Epithelial cell of proximal tubule (primary cell): ENCODE data around the gene TMEM150B. TPM values are rescaled to one million over a fixed set of nuclear protein-coding genes. Genes with fewer than 3 reads are reported as not detected.

Experiments
- DNase-seq: peaks from one replicate; pipeline ENCODE4 v3.0.0-alpha.2; 2011; ENCODE audit warnings: low read depth
- H3K4me3 ChIP-seq: 2 replicates; pipeline ENCODE4 v1.5.1; 2011; ENCODE audit warnings: low read depth, mild to moderate bottlenecking, low read length
- total RNA-seq: library from RNA; depleted of rRNA; stranded (reverse); fragments of >200 nt; gene quantifications from 2 replicates; pipeline ENCODE4 v1.2.3, GENCODE V29; 2015
- TF ChIP-seq, protein P1 (sequence below): conservative IDR thresholded peaks from 2 replicates; pipeline ENCODE4 v1.5.1; 2012; ENCODE audit warnings: low read depth, mild to moderate bottlenecking, low read length

Gene TMEM150B
- total RNA-seq, 1 donor from 2014 or later, result not detected

DNA sequence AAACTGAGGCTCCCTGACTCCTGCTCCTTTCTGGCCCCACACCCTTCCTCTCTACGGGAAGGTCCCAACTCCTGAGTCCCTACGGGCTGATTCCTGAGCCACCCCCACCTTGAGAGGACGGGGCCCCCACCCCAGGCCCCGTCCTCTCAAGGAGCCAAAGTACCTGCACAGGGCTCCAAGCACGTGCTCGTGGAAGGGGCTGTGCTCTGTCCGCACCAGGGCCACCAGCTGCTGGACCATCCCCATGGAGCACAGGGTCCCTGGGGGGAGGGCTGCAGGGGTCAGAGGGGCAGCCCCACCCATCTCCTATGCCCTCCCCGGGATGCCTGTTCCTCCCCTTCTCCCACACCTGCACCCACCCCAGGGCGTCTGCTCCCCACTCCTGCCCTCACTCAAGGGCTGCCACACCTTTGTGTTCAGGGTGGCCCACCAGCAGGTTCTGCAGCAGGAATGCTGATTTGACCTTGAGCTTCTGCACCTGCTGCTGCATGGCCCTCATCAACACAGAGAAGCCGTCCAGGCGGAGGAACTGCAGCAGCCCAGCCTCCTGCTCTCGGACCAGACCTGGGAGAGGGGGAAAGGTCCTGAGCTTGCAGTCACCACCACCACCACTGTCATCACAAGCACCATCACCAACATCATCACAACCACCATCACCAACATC, 59.3 kb downstream of the TMEM150B start:
- H3K4me3 ChIP-seq, result no peak overlapping the region
- no peak for DNase-seq
- TF ChIP-seq, protein P1, sequence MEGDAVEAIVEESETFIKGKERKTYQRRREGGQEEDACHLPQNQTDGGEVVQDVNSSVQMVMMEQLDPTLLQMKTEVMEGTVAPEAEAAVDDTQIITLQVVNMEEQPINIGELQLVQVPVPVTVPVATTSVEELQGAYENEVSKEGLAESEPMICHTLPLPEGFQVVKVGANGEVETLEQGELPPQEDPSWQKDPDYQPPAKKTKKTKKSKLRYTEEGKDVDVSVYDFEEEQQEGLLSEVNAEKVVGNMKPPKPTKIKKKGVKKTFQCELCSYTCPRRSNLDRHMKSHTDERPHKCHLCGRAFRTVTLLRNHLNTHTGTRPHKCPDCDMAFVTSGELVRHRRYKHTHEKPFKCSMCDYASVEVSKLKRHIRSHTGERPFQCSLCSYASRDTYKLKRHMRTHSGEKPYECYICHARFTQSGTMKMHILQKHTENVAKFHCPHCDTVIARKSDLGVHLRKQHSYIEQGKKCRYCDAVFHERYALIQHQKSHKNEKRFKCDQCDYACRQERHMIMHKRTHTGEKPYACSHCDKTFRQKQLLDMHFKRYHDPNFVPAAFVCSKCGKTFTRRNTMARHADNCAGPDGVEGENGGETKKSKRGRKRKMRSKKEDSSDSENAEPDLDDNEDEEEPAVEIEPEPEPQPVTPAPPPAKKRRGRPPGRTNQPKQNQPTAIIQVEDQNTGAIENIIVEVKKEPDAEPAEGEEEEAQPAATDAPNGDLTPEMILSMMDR, result no peak

DNA sequence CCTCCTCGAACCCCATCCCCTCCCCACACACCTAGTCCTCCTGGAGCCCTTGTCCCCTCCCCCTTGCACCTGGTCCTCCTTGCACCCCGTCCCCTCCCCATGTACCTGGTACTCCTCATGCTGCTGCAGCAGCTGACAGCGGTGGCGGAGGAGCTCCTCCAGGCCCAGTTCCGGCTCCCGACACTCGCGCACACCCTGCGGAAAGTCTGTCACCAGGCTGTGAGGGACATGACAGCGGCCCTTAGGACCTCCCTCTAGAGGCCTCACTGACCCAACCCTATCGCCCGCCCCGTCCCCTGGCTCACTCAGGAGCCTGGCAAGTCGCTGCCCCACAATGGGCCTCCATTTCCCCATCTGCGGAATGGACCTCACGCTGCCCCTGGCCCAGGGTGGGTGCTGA, 60.0 kb downstream of the TMEM150B start:
- TF ChIP-seq, protein P1, result no peak
- H3K4me3 ChIP-seq, result no peak overlapping the region
- no peak for DNase-seq

DNA sequence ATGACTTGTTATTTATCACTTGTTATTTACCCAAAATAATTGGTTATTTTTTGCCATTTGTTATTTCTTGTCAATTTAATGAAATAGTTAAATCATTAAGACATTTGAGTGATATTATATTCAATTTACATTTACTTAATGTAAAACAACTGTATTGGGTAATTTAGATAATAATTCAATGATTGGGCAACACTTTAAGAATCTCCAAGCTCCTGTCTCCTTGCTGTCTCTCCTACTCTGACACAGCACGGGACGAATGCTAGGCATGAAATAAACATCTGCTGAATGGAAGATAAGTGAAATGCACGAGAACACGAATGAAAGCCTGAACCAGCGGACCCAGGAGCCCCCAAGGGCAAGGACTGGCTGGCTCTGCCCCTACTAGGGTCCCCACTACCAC, 60.6 kb downstream of the TMEM150B start:
- DNase-seq, result no peak
- TF ChIP-seq, protein P1, result no peak
- no peak overlapping the region for H3K4me3 ChIP-seq

Other genes with a start within 250 kb of the TMEM150B start
- gene EPS8L1, start 249.5 kb downstream of the TMEM150B start, total RNA-seq, result 17.3 and 33.8 TPM in 2 replicates
- gene PPP1R12C, start 207.7 kb downstream of the TMEM150B start, total RNA-seq, result 53.8 and 68.7 TPM in 2 replicates
- gene TNNT1, start 176.1 kb downstream of the TMEM150B start, total RNA-seq, result 1.8 and 24.4 TPM in 2 replicates
- gene TNNI3, start 167.6 kb downstream of the TMEM150B start, total RNA-seq, result 0.40 and 0.51 TPM in 2 replicates
- 0.51 and 7.0 TPM in 2 replicates for gene DNAAF3, start 158.7 kb downstream of the TMEM150B start, total RNA-seq
- gene SYT5, start 145.1 kb downstream of the TMEM150B start, total RNA-seq, result 0.29 TPM in 1 of 2 replicates, not detected in the other
- gene PTPRH, start 115.8 kb downstream of the TMEM150B start, total RNA-seq, result 1.1 and 2.8 TPM in 2 replicates
- 2.1 and 2.6 TPM in 2 replicates for gene TMEM86B, start 96.6 kb downstream of the TMEM150B start, total RNA-seq
- 43.8 and 62.5 TPM in 2 replicates for gene PPP6R1, start 66.3 kb downstream of the TMEM150B start, total RNA-seq
- 67.3 and 73.9 TPM in 2 replicates for gene HSPBP1, start 45.2 kb downstream of the TMEM150B start, total RNA-seq
- gene BRSK1, start 41.3 kb downstream of the TMEM150B start, total RNA-seq, result 2.0 and 16.1 TPM in 2 replicates
- 5.1 and 18.5 TPM in 2 replicates for gene KMT5C, start 14.5 kb upstream of the TMEM150B start, total RNA-seq
- 0.23 TPM in 1 of 2 replicates, not detected in the other for gene COX6B2, start 29.4 kb upstream of the TMEM150B start, total RNA-seq
- gene GARIN5B, start 37.9 kb upstream of the TMEM150B start, total RNA-seq, result not detected in 2 replicates
- gene IL11, start 45.1 kb upstream of the TMEM150B start, total RNA-seq, result 31.0 and 42.8 TPM in 2 replicates
- gene TMEM190, start 51.5 kb upstream of the TMEM150B start, total RNA-seq, result not detected in 2 replicates
- gene TMEM238, start 59.0 kb upstream of the TMEM150B start, total RNA-seq, result 16.3 and 21.4 TPM in 2 replicates
- gene RPL28, start 60.6 kb upstream of the TMEM150B start, total RNA-seq, result 412 and 480 TPM in 2 replicates
- gene UBE2S, start 82.4 kb upstream of the TMEM150B start, total RNA-seq, result 383 and 458 TPM in 2 replicates
- gene SHISA7, start 118.0 kb upstream of the TMEM150B start, total RNA-seq, result 0.17 TPM in 1 of 2 replicates, not detected in the other
- 58.7 and 71.2 TPM in 2 replicates for gene ISOC2, start 136.3 kb upstream of the TMEM150B start, total RNA-seq
- gene C19orf85, start 139.4 kb upstream of the TMEM150B start, total RNA-seq, result not detected in 2 replicates
- 4.2 and 6.2 TPM in 2 replicates for gene ZNF628, start 151.3 kb upstream of the TMEM150B start, total RNA-seq
- gene NAT14, start 159.8 kb upstream of the TMEM150B start, total RNA-seq, result 29.0 and 29.2 TPM in 2 replicates
- 0.86 TPM in 1 of 2 replicates, not detected in the other for gene SSC5D, start 163.1 kb upstream of the TMEM150B start, total RNA-seq
- gene SBK2, start 211.8 kb upstream of the TMEM150B start, total RNA-seq, result 0.58 and 2.9 TPM in 2 replicates
- gene SBK3, start 220.2 kb upstream of the TMEM150B start, total RNA-seq, result 0.23 TPM in 1 of 2 replicates, not detected in the other